Loucy (cell line): Measurements from ENCODE around the gene GPR151.

ENCODE experiments used
- CTCF ChIP-seq: fragments of 200-600 bp; sonication (generic); conservative IDR thresholded peaks from 2 replicates; pipeline ENCODE4 v1.5.1; 2014; ENCODE audit warnings: mild to moderate bottlenecking, antibody characterized with exemption, low read length
- EZH2phosphoT487 ChIP-seq: fragments of 200-600 bp; IDR thresholded peaks from 2 replicates; pipeline ENCODE4 v1.6.1; 2018; ENCODE audit warnings: antibody characterized with exemption, mild to moderate bottlenecking, moderate library complexity, borderline replicate concordance

GRCh38 chr5:146533882-146534281 lies 17.9 kb upstream of the GPR151 start:
- TF ChIP-seq CTCF (no peak), EZH2phosphoT487 (no peak)
